Thoracic aorta (tissue), 2 donors: ENCODE data around the gene NEURL3. TPM values are rescaled to one million over a fixed set of nuclear protein-coding genes. Genes with fewer than 3 reads are reported as not detected.

Experiments
- ATAC-seq: fragments of 150-250 bp; one replicate; pipeline ENCODE4 v1.8.0; 2017; ENCODE audit warnings: low read depth; ENCODE audit not compliant: insufficient number of reproducible peaks, low FRiP score
- DNase-seq: peaks from one replicate; pipeline ENCODE4 v3.0.0-alpha.2; 2020; ENCODE audit warnings: low spot score
- H3K27ac ChIP-seq, 2 donors: fragments of 200-600 bp; sonication (generic); 1 replicate in 1 of 2; 2 replicates in 1 of 2; pipeline ENCODE4 v1.5.1; 2016; ENCODE audit warnings: mild to moderate bottlenecking in 2 of 2, moderate library complexity in 2 of 2
- H3K27me3 ChIP-seq: fragments of 200-600 bp; sonication (generic); replicated peaks from 2 replicates; pipeline ENCODE4 v1.6.0; 2016; ENCODE audit warnings: mild to moderate bottlenecking; ENCODE audit not compliant: insufficient read depth
- H3K36me3 ChIP-seq: fragments of 200-600 bp; sonication (generic); one replicate; pipeline ENCODE4 v1.5.1; 2016
- H3K4me1 ChIP-seq, 2 donors: fragments of 200-600 bp; sonication (generic); 1 replicate in 1 of 2; 2 replicates in 1 of 2; pipeline versions ENCODE4 v1.5.1 to v1.6.0; 2016; ENCODE audit warnings: low read depth in 2 of 2, mild to moderate bottlenecking in 1 of 2; ENCODE audit not compliant: control insufficient read depth in 1 of 2
- H3K4me3 ChIP-seq: fragments of 200-600 bp; sonication (generic); 2 replicates; pipeline ENCODE4 v1.5.1; 2016; ENCODE audit warnings: mild to moderate bottlenecking
- H3K9me3 ChIP-seq: fragments of 200-600 bp; sonication (generic); 2 replicates; pipeline ENCODE4 v1.5.1; 2016
- total RNA-seq, 2 donors: library from RNA; depleted of rRNA; stranded (reverse); fragments of >200 nt; gene quantifications; one replicate each; pipeline versions ENCODE4 v1.1.0 to v1.2.3, GENCODE V29; 2016
- TF ChIP-seq, protein P1 (sequence below): fragments of 200-600 bp; sonication (generic); IDR thresholded peaks from one replicate; pipeline ENCODE4 v1.5.1; 2019; ENCODE audit warnings: antibody characterized with exemption

Gene NEURL3
- total RNA-seq, 2 donors from 2014 or later: not detected

DNA sequence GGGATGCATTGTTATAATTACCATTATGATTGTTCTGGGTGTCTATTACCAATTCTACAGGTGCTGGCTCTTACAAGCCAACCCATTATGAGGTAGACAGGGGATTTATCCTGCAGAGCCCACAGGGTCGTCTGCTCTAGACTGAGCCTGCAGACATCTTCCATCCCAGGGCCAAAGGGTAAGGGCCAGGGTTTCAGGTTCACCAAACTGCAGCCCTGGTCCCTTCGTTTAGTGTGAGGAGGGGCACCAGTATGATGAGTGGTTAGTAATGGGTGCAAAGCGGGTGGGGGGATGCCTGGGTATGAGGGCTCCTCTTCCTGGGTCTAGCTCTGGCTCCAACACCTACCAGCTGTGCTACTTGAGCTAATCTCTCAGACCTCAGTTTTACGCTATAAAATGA is 30.2 kb upstream of the NEURL3 start:
- TF ChIP-seq, protein P1, sequence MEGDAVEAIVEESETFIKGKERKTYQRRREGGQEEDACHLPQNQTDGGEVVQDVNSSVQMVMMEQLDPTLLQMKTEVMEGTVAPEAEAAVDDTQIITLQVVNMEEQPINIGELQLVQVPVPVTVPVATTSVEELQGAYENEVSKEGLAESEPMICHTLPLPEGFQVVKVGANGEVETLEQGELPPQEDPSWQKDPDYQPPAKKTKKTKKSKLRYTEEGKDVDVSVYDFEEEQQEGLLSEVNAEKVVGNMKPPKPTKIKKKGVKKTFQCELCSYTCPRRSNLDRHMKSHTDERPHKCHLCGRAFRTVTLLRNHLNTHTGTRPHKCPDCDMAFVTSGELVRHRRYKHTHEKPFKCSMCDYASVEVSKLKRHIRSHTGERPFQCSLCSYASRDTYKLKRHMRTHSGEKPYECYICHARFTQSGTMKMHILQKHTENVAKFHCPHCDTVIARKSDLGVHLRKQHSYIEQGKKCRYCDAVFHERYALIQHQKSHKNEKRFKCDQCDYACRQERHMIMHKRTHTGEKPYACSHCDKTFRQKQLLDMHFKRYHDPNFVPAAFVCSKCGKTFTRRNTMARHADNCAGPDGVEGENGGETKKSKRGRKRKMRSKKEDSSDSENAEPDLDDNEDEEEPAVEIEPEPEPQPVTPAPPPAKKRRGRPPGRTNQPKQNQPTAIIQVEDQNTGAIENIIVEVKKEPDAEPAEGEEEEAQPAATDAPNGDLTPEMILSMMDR: no peak
- Histone ChIP-seq H3K4me1 (peaks cover 55 to 73% of the 10 kb centered on the region in 2 donors), H3K27me3 (no peaks in the 10 kb centered on the region), H3K9me3 (no peaks in the 10 kb centered on the region), H3K27ac (peak overlapping the region; percentile 94 to 97), H3K4me3 (no peak overlapping the region), H3K36me3 (no peaks in the 10 kb centered on the region)
- no peak for DNase-seq
- ATAC-seq: no peak

DNA sequence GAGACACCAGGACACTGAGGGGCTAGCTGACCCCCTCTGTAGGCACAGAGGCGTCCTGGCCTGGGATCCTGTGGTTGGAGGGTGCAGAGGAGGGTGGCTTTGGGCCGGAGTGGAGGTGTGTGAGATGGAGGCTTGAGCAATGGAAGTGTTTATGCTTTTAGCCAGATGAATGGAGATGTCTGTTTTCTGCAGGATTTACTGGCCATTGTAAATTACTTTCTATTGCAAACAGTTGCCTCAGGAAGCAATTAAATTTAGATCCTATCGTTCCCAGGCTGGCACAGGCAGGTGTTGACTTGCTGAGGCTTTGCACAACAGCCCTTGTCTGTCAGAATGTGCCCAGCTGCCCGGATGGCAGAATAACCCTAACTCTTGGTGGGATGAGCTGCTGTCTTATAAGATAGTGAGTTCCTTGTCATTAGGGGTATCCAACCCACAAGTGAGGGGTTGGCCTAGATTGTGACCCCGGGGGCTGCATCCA is 29.6 kb upstream of the NEURL3 start:
- peak overlapping the region; percentile 94 to 97 for H3K27ac ChIP-seq
- ATAC-seq (no peak), DNase-seq (no peak)
- H3K9me3 ChIP-seq: no peaks in the 10 kb centered on the region
- H3K36me3 ChIP-seq: no peaks in the 10 kb centered on the region
- peak overlapping the region; percentile 40 for H3K4me3 ChIP-seq
- peaks cover 57 to 73% of the 10 kb centered on the region in 2 donors for H3K4me1 ChIP-seq
- no peaks in the 10 kb centered on the region for H3K27me3 ChIP-seq
- TF ChIP-seq, protein P1: no peak

DNA sequence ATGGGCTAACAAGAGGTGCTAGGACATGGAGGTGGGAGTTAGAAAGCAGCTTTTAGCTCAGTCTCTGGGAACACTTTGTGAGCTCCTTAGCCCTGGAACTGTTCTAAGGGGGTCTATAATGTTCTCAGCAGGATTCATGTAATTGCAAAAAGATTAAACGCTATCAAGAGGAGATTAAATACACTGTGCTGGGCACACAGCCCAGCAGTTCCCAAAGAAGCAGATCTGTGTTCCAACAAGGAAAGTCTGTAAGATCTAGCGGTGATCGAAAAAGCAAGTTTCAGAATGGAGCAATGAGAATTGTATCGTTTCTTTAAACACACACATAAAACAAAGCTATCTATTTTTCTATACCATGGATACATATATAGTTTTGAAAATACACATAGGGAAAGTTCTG is 29.0 kb upstream of the NEURL3 start:
- Histone ChIP-seq H3K9me3 (no peaks in the 10 kb centered on the region), H3K27ac (peak overlapping the region; percentile 94 to 97), H3K4me3 (peak overlapping the region; percentile 40), H3K4me1 (peaks cover 57 to 73% of the 10 kb centered on the region in 2 donors), H3K27me3 (no peaks in the 10 kb centered on the region), H3K36me3 (no peaks in the 10 kb centered on the region)
- no peak for ATAC-seq
- DNase-seq: no peak
- TF ChIP-seq, protein P1: no peak

DNA sequence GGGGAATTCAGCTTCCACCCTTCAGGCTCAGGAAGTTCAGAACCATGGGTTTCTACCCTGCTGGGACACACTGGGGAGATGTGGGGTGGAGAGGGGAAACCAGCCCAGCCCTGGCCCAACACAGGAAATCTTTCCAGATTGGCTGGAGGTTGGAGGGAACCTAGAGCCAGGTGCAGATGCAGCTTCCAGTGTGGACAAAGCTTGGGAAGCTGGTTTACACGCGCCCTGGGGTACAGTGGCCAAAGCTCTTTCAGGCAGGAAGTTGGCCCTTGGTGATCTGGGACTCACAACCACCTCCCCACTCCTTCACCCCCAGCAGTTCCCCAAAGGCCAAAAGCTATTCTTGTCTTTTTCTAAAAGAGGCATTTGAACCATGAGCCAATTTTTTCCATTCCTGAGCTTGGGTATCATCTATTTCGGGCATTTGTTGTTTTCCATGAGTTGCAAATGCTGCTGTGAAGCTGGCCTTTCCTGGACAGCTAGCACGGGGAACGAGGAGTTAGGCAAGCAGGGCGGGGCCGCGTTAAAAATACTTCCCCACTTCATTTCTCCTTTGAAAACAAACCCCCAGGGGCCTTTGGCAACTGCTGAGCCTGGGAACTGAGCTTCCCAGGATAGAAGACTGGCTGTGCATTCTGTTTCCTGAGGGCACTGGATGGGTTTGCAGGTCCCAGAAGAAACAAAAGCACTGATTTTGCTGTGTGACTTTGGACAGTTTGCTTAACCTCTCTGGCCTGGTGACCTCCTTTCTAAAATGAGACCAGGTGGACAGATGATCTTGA is 28.3 kb upstream of the NEURL3 start:
- peaks cover 63 to 74% of the 10 kb centered on the region in 2 donors for H3K4me1 ChIP-seq

DNA sequence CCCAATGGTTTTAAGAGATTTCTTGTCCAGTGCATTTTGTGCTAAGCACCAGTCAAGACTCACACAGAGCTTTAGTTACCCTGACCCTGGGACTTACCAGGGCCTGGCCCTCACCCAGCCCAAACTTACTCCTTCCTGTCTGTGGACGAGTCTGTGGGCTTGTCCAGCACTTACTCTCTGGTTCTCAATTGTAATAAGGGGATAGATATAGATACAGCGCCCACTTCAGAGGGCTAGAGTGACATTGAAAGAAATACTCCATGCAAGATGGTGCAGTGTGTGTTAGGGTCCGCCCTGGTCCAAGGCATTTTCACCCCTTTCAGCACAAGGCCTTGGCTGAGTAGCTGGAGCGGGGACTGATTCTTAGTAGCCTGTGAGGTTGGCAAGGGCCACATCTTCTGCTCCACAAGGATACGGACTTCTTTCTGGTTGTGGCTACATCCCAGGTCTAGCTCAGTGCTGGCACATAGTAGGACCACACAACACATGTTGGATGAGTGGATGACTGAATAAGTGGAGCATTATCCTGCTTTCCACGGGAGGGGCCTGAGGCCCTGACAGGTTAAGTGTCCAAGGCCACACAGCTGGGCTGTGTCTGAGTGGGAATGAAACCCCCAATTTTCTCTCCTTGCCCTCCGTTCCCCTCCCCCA is 27.6 kb upstream of the NEURL3 start:
- Histone ChIP-seq H3K4me1 (peaks cover 65 to 81% of the 10 kb centered on the region in 2 donors), H3K36me3 (no peaks in the 10 kb centered on the region), H3K27ac (peak overlapping the region; percentile 94 to 96), H3K27me3 (no peaks in the 10 kb centered on the region), H3K4me3 (peak overlapping the region; percentile 6), H3K9me3 (no peaks in the 10 kb centered on the region)
- no peak for DNase-seq
- ATAC-seq: no peak
- TF ChIP-seq, protein P1: no peak

More for the DNA sequence above, 28.3 kb upstream of the NEURL3 start:
- TF ChIP-seq, protein P1: no peak
- H3K27ac ChIP-seq: peak overlapping the region; percentile 94 to 97
- H3K27me3 ChIP-seq: no peaks in the 10 kb centered on the region
- peak overlapping the region; percentile 40 for H3K4me3 ChIP-seq
- H3K9me3 ChIP-seq: no peaks in the 10 kb centered on the region
- DNase-seq: peak; percentile 87
- H3K36me3 ChIP-seq: no peaks in the 10 kb centered on the region
- peak; percentile 34 for ATAC-seq
